GM21528 (cell line): ENCODE results near the gene KCNQ1.

Experiments
- ATAC-seq: cut with Tn5 transposase; IDR thresholded peaks from one replicate; pipeline ENCODE4 v1.9.1; 2021; ENCODE audit warnings: mild to moderate bottlenecking, moderate library complexity; ENCODE audit not compliant: unreplicated experiment, low FRiP score

KCNQ1 gene

DNA sequence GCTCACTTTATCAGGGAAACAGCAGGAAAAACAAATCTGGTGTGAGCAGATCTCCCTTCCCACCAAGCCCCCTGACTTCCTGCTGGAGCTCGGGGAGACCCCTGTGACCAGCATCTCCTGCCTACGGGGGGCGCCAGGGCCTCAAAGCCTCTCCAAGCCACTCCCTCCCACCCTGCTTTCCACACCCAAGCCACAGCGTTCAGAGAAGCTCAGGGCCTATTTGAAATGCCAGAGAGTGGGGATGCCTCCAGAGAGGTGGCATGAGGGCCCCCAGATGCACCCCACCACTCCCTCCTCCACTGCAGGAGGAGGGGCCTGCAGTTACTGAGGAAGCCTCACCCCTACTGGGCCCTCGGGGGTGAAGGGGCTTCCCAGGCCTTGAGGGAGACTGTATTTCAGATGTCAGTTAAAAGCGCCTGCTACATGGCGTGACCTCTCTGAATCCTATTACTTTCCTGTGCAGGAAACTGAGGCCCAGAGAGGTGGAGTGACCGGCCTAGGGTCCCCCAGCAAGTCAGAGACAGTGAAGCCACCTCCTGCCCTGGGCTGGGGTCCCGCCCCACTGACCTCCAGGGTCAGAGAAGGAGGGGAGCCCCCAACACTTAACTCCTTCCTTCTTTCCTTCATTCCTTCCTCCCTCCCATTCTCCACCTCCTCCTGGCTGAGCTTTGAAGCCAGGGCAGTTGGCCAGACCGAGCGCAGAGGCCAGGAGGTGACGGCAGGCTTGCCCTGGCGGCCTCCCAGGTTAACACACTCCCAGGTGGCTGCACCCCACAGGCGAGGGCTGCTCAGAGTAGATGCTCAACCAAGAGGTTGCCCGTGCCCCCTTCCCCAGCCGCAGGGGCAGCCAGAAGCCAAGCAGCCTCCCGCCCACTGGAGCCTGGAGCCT, 446.8 kb downstream of the KCNQ1 start:
- ATAC-seq = no peak

DNA sequence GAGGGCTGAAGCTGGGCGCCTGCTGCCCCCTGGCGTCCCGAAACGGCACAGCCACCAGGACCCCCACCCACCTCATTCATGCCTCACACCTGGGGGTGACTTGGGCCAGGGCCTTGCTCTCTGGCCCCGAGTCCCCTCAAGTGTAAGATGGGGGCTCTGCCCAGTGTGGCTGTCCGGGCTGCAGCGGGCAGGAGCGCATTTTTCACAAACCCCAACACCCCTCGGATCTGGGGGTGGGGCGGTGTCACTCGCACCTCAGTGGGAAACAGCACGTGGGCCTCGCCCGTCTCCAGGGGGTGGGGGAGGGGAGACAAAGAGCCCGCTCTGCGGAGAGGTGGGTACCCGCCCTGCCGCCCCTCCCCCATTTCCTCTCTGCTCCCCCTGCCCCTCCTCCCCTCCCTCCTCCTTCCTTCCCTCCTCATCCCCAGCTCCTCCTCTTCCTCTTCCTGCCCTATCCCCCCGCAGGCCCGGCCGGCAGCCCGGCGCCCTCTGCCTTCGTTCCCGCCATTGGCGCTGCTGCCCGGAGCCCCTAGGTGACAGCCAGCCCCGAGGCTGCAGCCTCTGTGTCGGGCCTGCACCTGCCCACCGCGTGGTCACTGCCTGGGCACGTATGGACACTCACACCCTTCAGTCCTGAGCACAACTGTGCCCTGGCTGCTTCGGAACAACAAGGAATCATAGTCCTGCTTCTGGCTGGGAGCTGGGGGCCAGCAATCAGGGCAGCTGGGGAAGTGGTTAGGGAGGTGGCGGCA, 447.6 kb downstream of the KCNQ1 start:
- no peak for ATAC-seq

DNA sequence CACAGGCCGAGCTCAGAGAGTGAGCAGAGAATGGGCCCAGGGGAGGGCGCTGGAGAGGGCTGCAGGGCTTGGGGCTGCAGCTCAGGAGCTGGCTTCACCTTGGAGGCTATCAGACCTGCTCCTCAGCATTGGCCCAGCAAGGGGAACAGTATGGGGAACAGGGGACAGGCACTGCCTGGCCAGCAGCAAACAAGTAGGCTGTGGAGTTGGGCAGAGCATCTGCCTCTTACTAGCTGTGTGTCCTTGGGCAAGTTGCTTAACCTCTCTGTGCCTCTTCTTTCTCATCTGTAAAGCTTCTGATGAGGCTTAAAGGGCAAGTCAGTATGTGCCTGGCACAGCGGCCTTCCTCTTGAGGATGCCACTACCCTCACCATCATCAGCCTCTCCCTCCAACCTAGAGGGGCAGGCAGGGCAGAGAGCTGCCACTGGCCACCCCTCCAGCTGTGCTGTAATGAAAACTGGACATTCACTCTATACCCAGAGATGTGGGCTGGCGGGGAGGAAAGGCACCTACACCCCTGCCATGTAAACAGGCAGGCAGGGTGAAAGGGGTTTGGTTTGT, 448.2 kb downstream of the KCNQ1 start:
- no peak for ATAC-seq

DNA sequence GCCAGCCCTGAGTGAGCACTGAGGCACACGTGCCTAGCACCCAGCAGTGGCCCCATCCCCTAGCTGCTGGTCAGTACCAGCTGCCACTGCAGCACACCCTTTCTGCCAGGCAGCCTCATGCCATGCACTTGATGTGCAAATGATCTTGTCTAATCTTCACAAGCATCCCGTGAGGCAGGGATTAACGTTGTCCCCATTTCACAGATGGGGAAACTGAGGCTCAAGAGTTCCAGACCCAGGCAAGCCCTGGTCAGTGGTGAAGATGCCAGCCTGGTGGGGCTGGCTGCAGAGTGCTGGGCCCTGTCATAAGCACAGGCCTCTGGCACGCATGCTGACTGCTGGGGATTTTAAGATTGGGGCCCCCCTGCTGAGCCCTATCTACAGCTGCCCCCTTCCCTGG, 449.1 kb downstream of the KCNQ1 start:
- ATAC-seq = no peak

DNA sequence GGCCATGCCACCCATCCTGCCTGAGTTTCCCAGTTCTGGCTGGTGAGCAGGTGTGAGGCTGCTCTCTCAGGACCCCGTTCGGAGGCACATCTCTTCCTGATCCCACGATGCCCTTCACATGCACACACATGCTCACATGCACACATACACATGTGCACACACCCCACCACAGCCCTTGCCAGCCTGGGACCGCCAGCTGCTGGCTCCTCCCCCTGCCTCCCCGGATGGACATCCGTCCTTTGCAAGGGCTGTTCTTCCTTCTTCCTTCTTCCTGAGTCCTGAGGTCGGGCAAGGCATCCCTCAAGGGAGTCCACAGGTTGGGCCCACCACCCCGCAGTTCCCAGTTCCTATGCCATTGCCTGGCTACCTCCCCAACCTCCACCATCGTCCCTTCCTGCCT, 451.2 kb downstream of the KCNQ1 start:
- no peak for ATAC-seq

DNA sequence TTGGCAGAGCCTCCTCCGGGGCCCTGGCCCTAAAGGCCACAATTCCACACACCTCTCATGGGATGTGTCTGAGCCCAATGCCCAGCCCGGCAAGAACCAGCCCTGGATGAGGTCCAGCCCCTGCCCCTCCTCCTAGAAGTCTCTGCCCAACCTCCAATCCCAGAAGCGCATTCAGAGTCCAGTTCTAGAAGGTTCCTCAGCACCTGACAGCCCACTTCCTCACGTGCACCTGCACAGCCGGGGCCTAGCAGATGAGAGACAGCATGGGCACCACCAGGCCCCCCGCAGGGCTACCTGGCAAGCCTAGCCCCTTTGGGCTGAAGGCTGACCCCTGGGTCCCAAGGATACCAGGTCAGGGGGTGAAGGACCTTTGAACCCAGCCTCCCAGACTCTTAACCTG, 452.2 kb downstream of the KCNQ1 start:
- ATAC-seq = no peak

DNA sequence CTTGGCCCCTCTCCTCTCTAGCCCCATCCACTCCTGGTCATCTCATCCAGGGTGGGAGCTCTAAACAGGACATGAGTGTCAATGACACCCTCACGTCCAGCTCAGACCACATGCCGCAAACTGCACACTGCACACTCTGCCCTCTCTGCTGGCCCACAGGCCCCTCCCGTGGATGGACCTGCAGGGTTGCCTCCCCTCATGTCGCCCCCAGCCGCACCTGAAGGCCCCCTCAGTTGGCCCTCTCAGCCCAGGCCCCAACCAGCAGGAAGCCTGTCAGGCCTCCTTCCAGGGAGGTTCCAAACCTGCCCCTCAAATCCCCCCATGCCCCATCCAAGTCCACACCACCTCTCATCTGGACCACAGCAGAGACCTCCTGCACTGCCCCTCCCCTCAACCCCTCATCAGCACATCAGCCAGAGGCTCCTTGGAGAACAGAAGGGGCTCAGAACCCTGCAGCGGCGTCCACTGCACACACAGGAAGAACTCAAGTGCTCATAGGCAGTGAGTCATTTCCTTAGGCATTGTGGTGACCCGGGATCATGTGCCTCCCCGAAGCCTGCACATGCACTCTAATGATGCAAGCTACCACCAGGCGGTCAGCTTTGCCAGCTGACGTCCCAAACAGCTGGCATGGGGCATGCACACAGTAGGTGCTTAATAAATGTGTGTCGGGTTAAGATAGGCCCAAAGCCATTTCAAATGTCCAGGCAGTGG, 453.7 kb downstream of the KCNQ1 start:
- no peak for ATAC-seq
